GM19438 (cell line): ENCODE measurements around the gene LAIR1.
"Not testable (repeated sequence)": the region's sequence is repeated elsewhere in the genome, so short reads cannot be mapped to it uniquely, and the experiment has no call there.

Experiments
- ATAC-seq: cut with Tn5 transposase; IDR thresholded peaks from one replicate; pipeline ENCODE4 v1.9.1; 2021; ENCODE audit warnings: low read depth; ENCODE audit not compliant: unreplicated experiment

LAIR1 gene

GRCh38 chr19:54351474-54351873 lies 13.3 kb downstream of the LAIR1 start:
- no peak for ATAC-seq

GRCh38 chr19:54345938-54346386 lies 18.8 kb downstream of the LAIR1 start:
- ATAC-seq, result no peak

GRCh38 chr19:54343868-54344267 lies 20.9 kb downstream of the LAIR1 start:
- ATAC-seq, result no peak

- ATAC-seq, result no peak
These were observed 23.4 kb downstream of the LAIR1 start for GRCh38 chr19:54341295-54341694.

- no peak for ATAC-seq
These were observed 24.9 kb downstream of the LAIR1 start for GRCh38 chr19:54339646-54340358.

GRCh38 chr19:54338521-54338920 lies 26.2 kb downstream of the LAIR1 start:
- no peak for ATAC-seq

GRCh38 chr19:54337858-54338230 lies 26.9 kb downstream of the LAIR1 start:
- ATAC-seq, result no peak

GRCh38 chr19:54336893-54337857 lies 27.6 kb downstream of the LAIR1 start:
- ATAC-seq, result no peak

GRCh38 chr19:54335979-54336892 lies 28.5 kb downstream of the LAIR1 start:
- ATAC-seq, result no peak

- ATAC-seq, result no peak
These were observed 29.6 kb downstream of the LAIR1 start for GRCh38 chr19:54335164-54335563.

GRCh38 chr19:54333586-54334298 lies 31.0 kb downstream of the LAIR1 start:
- no peak for ATAC-seq

GRCh38 chr19:54332149-54332548 lies 32.6 kb downstream of the LAIR1 start:
- ATAC-seq, result no peak

- ATAC-seq, result no peak
These were observed 33.1 kb downstream of the LAIR1 start for GRCh38 chr19:54331626-54332025.

GRCh38 chr19:54329476-54330165 lies 35.1 kb downstream of the LAIR1 start:
- ATAC-seq, result no peak

GRCh38 chr19:54328781-54329180 lies 36.0 kb downstream of the LAIR1 start:
- ATAC-seq, result not testable (repeated sequence)

- no peak for ATAC-seq
These were observed 39.1 kb downstream of the LAIR1 start for GRCh38 chr19:54325631-54326030.

- no peak for ATAC-seq
These were observed 39.5 kb downstream of the LAIR1 start for GRCh38 chr19:54325194-54325621.

GRCh38 chr19:54324071-54324470 lies 40.7 kb downstream of the LAIR1 start:
- ATAC-seq, result no peak

- ATAC-seq, result not testable (repeated sequence)
These were observed 41.8 kb downstream of the LAIR1 start for GRCh38 chr19:54322934-54323333.
